Transverse colon (tissue), 4 donors: ENCODE measurements around the gene CDR2.

Experiments
- POLR2A ChIP-seq: fragments of 450-650 bp; IDR thresholded peaks from one replicate; pipeline ENCODE4 v1.6.1; 2016; ENCODE audit warnings: antibody characterized with exemption, mild to moderate bottlenecking, moderate library complexity
- POLR2AphosphoS5 ChIP-seq, 3 donors: sonication (generic); formaldehyde crosslinking; IDR thresholded peaks; one replicate each; pipeline ENCODE4 v1.6.1; 2016; ENCODE audit warnings: antibody characterized with exemption in 3 of 3
- TF ChIP-seq, protein P1 (sequence below), 5 experiments: fragments of 200-600 bp in 3 of 5; fragments of 450-650 bp in 2 of 5; sonication (generic) in 3 of 5; IDR thresholded peaks; 1 replicate in 2 of 5; 2 replicates in 3 of 5; pipeline ENCODE4 v1.5.1; 2016 to 2017; ENCODE audit warnings: antibody characterized with exemption in 5 of 5, inconsistent platforms in 3 of 5, mild to moderate bottlenecking in 2 of 5, moderate library complexity in 1 of 5

DNA sequence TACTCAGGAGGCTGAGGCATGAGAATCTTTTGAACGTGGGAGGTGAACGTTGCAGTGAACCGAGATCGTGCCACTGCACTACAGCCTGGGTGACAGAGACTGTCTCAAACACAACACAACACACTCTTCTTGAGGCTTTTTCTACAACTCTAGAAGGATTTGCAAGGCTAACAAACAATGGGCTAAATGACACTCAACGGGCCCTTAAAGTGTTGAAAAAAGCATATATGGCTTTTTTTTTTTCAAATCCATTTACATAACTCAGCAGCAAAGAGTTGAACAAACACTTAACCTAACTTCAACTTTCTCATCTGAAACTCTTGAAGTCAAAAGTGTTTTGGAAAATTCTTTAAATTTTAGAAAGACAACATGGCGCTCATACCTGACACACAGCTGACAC is 22.3 kb downstream of the CDR2 start:
- TF ChIP-seq, protein P1, sequence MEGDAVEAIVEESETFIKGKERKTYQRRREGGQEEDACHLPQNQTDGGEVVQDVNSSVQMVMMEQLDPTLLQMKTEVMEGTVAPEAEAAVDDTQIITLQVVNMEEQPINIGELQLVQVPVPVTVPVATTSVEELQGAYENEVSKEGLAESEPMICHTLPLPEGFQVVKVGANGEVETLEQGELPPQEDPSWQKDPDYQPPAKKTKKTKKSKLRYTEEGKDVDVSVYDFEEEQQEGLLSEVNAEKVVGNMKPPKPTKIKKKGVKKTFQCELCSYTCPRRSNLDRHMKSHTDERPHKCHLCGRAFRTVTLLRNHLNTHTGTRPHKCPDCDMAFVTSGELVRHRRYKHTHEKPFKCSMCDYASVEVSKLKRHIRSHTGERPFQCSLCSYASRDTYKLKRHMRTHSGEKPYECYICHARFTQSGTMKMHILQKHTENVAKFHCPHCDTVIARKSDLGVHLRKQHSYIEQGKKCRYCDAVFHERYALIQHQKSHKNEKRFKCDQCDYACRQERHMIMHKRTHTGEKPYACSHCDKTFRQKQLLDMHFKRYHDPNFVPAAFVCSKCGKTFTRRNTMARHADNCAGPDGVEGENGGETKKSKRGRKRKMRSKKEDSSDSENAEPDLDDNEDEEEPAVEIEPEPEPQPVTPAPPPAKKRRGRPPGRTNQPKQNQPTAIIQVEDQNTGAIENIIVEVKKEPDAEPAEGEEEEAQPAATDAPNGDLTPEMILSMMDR (IDR thresholded peaks at IDR 0.05), result no peak
- no peak for TF ChIP-seq POLR2A
- TF ChIP-seq POLR2AphosphoS5 (IDR thresholded peaks at IDR 0.05), result no peak
